Body of pancreas (tissue), 4 donors: Measurements from ENCODE around the gene GABPA.

Experiments
- CTCF ChIP-seq, 7 experiments: fragments of 450-650 bp in 4 of 7; fragments of 200-600 bp in 3 of 7; sonication (generic) in 3 of 7; IDR thresholded peaks; one replicate each; pipeline ENCODE4 v1.5.1; 2016 to 2019; ENCODE audit warnings: antibody characterized with exemption in 7 of 7
- POLR2A ChIP-seq, 3 donors: fragments of 450-650 bp; IDR thresholded peaks; one replicate each; pipeline ENCODE4 v1.6.1; 2016; ENCODE audit warnings: antibody characterized with exemption in 3 of 3, mild to moderate bottlenecking in 2 of 3

- no peak for TF ChIP-seq CTCF (IDR thresholded peaks at IDR 0.05)
- no peak for TF ChIP-seq POLR2A (IDR thresholded peaks at IDR 0.05)
Observed at GRCh38 chr21:25818121-25818520, 83.3 kb downstream of the GABPA start.
